ENCODE measurements around the gene TDP2. TPM values are rescaled to one million over a fixed set of nuclear protein-coding genes. Genes with fewer than 3 reads are reported as not detected.
"Not testable (repeated sequence)": the region's sequence is repeated elsewhere in the genome, so short reads cannot be mapped to it uniquely, and the experiment has no call there.

The TDP2 gene
- total and polyA plus RNA-seq, 2 donors (not counting 3 experiments of a cell fraction or from before 2014, with no cell fraction given): 13.7 to 39.2 TPM

- no peaks in the 10 kb centered on the region for H3K9me1 ChIP-seq (replicated peaks; ENCODE audit: control insufficient read depth, extremely low read depth, insufficient read depth, low read length)
- CTCF ChIA-PET: no interaction called here
- no peaks in the 10 kb centered on the region for H3K36me3 ChIP-seq (ENCODE audit: control insufficient read depth in 2 of 2, extremely low read depth in 1 of 2, insufficient read depth in 2 of 2, low read length in 2 of 2)
- no peaks in the 10 kb centered on the region for H3K9me3 ChIP-seq (replicated peaks; ENCODE audit: control insufficient read depth, insufficient read depth, low read length)
- H4K20me1 ChIP-seq (replicated peaks; ENCODE audit: control insufficient read depth, extremely low read depth, insufficient read depth, low read length): no peaks in the 10 kb centered on the region
- TF ChIP-seq CTCF (IDR thresholded peaks at IDR 0.05; ENCODE audit: extremely low read depth in 1 of 2, insufficient read depth in 1 of 2, low read depth in 1 of 2, low read length in 2 of 2) (no peak), POLR2AphosphoS5 (IDR thresholded peaks at IDR 0.05; ENCODE audit: insufficient read depth, low read depth, low read length) (no peak), JUN (IDR thresholded peaks at IDR 0.05; ENCODE audit: borderline replicate concordance, insufficient read depth, insufficient read length, low read depth) (no peak), MYC (IDR thresholded peaks at IDR 0.05; ENCODE audit: low read depth, low read length) (no peak), MAX (IDR thresholded peaks at IDR 0.05; ENCODE audit: insufficient read depth, insufficient read length) (no peak), FOS (IDR thresholded peaks at IDR 0.05; ENCODE audit: borderline replicate concordance, insufficient read depth, low read length) (no peak), POLR2A (IDR thresholded peaks at IDR 0.05; ENCODE audit: low read depth, low read length) (no peak), EZH2 (IDR thresholded peaks at IDR 0.05; ENCODE audit: borderline replicate concordance, low read depth, low read length, severe bottlenecking) (no peak), GATA2 (IDR thresholded peaks at IDR 0.05; ENCODE audit: insufficient read depth, insufficient read length, low read depth, low read length) (no peak)
- intact Hi-C loops (cut with micrococcal nuclease) (no loop called here), dilution Hi-C loops (cut with MboI; ENCODE audit: extremely low pct_ligation_motif_present, low sequenced_read_pairs) (no loop called here)
- POLR2A ChIA-PET: no interaction called here
- FAIRE-seq (no peak), DNase-seq (ENCODE audit: low read depth, low spot score) (no peak)
- H3K79me2 ChIP-seq (ENCODE audit: control insufficient read depth, insufficient read depth, low read length): no peaks in the 10 kb centered on the region
- no peak overlapping the region for H3K27ac ChIP-seq (ENCODE audit: insufficient read depth, low read depth, low read length)
- H3K27me3 ChIP-seq (ENCODE audit: control insufficient read depth in 2 of 2, insufficient read depth in 2 of 2, low read length in 2 of 2): no peaks in the 10 kb centered on the region
- no peak overlapping the region for H3K4me2 ChIP-seq (ENCODE audit: insufficient read depth, low read length)
- H3K9ac ChIP-seq (replicated peaks; ENCODE audit: extremely low read depth, insufficient read depth, low read length): no peak overlapping the region
- H3K4me3 ChIP-seq (replicated peaks in 1 of 3; ENCODE audit: insufficient read depth in 1 of 3, low read depth in 1 of 3, low read length in 3 of 3): no peak overlapping the region
- peaks cover 1% of the 10 kb centered on the region for H3K4me1 ChIP-seq (ENCODE audit: control insufficient read depth, extremely low read depth, insufficient read depth, low read length)
- BruUV-seq (replicated peaks): no TSS peak
- H2AFZ ChIP-seq (ENCODE audit: low read depth, low read length): no peak overlapping the region
These were observed 6.0 kb upstream of the TDP2 start for GRCh38 chr6:24672620-24673182.

- H3K4me3 ChIP-seq (replicated peaks in 1 of 3; ENCODE audit: insufficient read depth in 1 of 3, low read depth in 1 of 3, low read length in 3 of 3); H3K4me2 ChIP-seq (ENCODE audit: insufficient read depth, low read length); H3K27ac ChIP-seq (ENCODE audit: insufficient read depth, low read depth, low read length); H2AFZ ChIP-seq (ENCODE audit: low read depth, low read length); POLR2A ChIA-PET; H3K9me1 ChIP-seq (replicated peaks; ENCODE audit: control insufficient read depth, extremely low read depth, insufficient read depth, low read length); dilution Hi-C loops (cut with MboI; ENCODE audit: extremely low pct_ligation_motif_present, low sequenced_read_pairs); H3K27me3 ChIP-seq (ENCODE audit: control insufficient read depth in 2 of 2, insufficient read depth in 2 of 2, low read length in 2 of 2); DNase-seq (ENCODE audit: low read depth, low spot score); H3K4me1 ChIP-seq (ENCODE audit: control insufficient read depth, extremely low read depth, insufficient read depth, low read length); H3K79me2 ChIP-seq (ENCODE audit: control insufficient read depth, insufficient read depth, low read length); intact Hi-C loops (cut with micrococcal nuclease); FAIRE-seq; H3K9ac ChIP-seq (replicated peaks; ENCODE audit: extremely low read depth, insufficient read depth, low read length); H3K9me3 ChIP-seq (replicated peaks; ENCODE audit: control insufficient read depth, insufficient read depth, low read length); CTCF ChIA-PET; BruUV-seq (replicated peaks); H4K20me1 ChIP-seq (replicated peaks; ENCODE audit: control insufficient read depth, extremely low read depth, insufficient read depth, low read length); H3K36me3 ChIP-seq (ENCODE audit: control insufficient read depth in 2 of 2, extremely low read depth in 1 of 2, insufficient read depth in 2 of 2, low read length in 2 of 2): not testable (repeated sequence)
These were observed 4.4 kb upstream of the TDP2 start for GRCh38 chr6:24671077-24671476.

GRCh38 chr6:24670492-24670891 lies 3.8 kb upstream of the TDP2 start:
- intact Hi-C loops (cut with micrococcal nuclease); H3K9ac ChIP-seq (replicated peaks; ENCODE audit: extremely low read depth, insufficient read depth, low read length); dilution Hi-C loops (cut with MboI; ENCODE audit: extremely low pct_ligation_motif_present, low sequenced_read_pairs); H3K9me1 ChIP-seq (replicated peaks; ENCODE audit: control insufficient read depth, extremely low read depth, insufficient read depth, low read length); H3K9me3 ChIP-seq (replicated peaks; ENCODE audit: control insufficient read depth, insufficient read depth, low read length); H3K4me2 ChIP-seq (ENCODE audit: insufficient read depth, low read length); DNase-seq (ENCODE audit: low read depth, low spot score); H3K4me1 ChIP-seq (ENCODE audit: control insufficient read depth, extremely low read depth, insufficient read depth, low read length); H3K36me3 ChIP-seq (ENCODE audit: control insufficient read depth in 2 of 2, extremely low read depth in 1 of 2, insufficient read depth in 2 of 2, low read length in 2 of 2); POLR2A ChIA-PET; CTCF ChIA-PET; H3K27ac ChIP-seq (ENCODE audit: insufficient read depth, low read depth, low read length); H3K4me3 ChIP-seq (replicated peaks in 1 of 3; ENCODE audit: insufficient read depth in 1 of 3, low read depth in 1 of 3, low read length in 3 of 3); BruUV-seq (replicated peaks); FAIRE-seq; H4K20me1 ChIP-seq (replicated peaks; ENCODE audit: control insufficient read depth, extremely low read depth, insufficient read depth, low read length); H2AFZ ChIP-seq (ENCODE audit: low read depth, low read length); H3K27me3 ChIP-seq (ENCODE audit: control insufficient read depth in 2 of 2, insufficient read depth in 2 of 2, low read length in 2 of 2): not testable (repeated sequence)
- peaks cover 10% of the 10 kb centered on the region for H3K79me2 ChIP-seq (ENCODE audit: control insufficient read depth, insufficient read depth, low read length)
